ENCODE results near the gene MAN1A2. TPM values are rescaled to one million over a fixed set of nuclear protein-coding genes. Genes with fewer than 3 reads are reported as not detected.

The MAN1A2 gene
- polyA plus RNA-seq, 1 experiment = 40.7 TPM

- H3K27ac ChIP-seq (ENCODE audit: low read depth, low read length) = no peak overlapping the region
- H3K9me3 ChIP-seq (ENCODE audit: control insufficient read depth, insufficient read depth, low read length) = no peaks in the 10 kb centered on the region
- DNase-seq (ENCODE audit: low read depth, low spot score) = no peak
- no peak for TF ChIP-seq CTCF (IDR thresholded peaks at IDR 0.05; ENCODE audit: low read depth, low read length)
- no peaks in the 10 kb centered on the region for H3K27me3 ChIP-seq (ENCODE audit: control insufficient read depth, insufficient read depth, low read length)
- CTCF ChIA-PET = no interaction called here
- no peak overlapping the region for H3K4me3 ChIP-seq (ENCODE audit: low read depth, low read length)
- POLR2A ChIA-PET = no interaction called here
Observed at GRCh38 chr1:117416546-117417125, 49.4 kb downstream of the MAN1A2 start.

GRCh38 chr1:117425050-117425734, 57.9 kb downstream of the MAN1A2 start:
- ChIA-PET CTCF (no interaction called here), POLR2A (no interaction called here)
- no peak for DNase-seq (ENCODE audit: low read depth, low spot score)
- H3K27ac ChIP-seq (ENCODE audit: low read depth, low read length) = no peak overlapping the region
- no peaks in the 10 kb centered on the region; the same call in 1 of the 2 replicates for H3K9me3 ChIP-seq (ENCODE audit: control insufficient read depth, insufficient read depth, low read length)
- H3K4me3 ChIP-seq (ENCODE audit: low read depth, low read length) = no peak overlapping the region
- H3K27me3 ChIP-seq (ENCODE audit: control insufficient read depth, insufficient read depth, low read length) = no peaks in the 10 kb centered on the region
- TF ChIP-seq CTCF (IDR thresholded peaks at IDR 0.05; ENCODE audit: low read depth, low read length) = no peak

GRCh38 chr1:117427297-117427696, 60.0 kb downstream of the MAN1A2 start:
- POLR2A ChIA-PET = no interaction called here
- no peaks in the 10 kb centered on the region for H3K27me3 ChIP-seq (ENCODE audit: control insufficient read depth, insufficient read depth, low read length)
- H3K4me3 ChIP-seq (ENCODE audit: low read depth, low read length) = no peak overlapping the region
- no peak for TF ChIP-seq CTCF (IDR thresholded peaks at IDR 0.05; ENCODE audit: low read depth, low read length)
- CTCF ChIA-PET = no interaction called here
- no peak for DNase-seq (ENCODE audit: low read depth, low spot score)
- no peak overlapping the region for H3K27ac ChIP-seq (ENCODE audit: low read depth, low read length)
- no peaks in the 10 kb centered on the region; the same call in 1 of the 2 replicates for H3K9me3 ChIP-seq (ENCODE audit: control insufficient read depth, insufficient read depth, low read length)

- Histone ChIP-seq H3K27ac (ENCODE audit: low read depth, low read length) (no peak overlapping the region), H3K27me3 (ENCODE audit: control insufficient read depth, insufficient read depth, low read length) (no peaks in the 10 kb centered on the region), H3K9me3 (ENCODE audit: control insufficient read depth, insufficient read depth, low read length) (no peaks in the 10 kb centered on the region), H3K4me3 (ENCODE audit: low read depth, low read length) (no peak overlapping the region)
- ChIA-PET CTCF (no interaction called here), POLR2A (no interaction called here)
- no peak for DNase-seq (ENCODE audit: low read depth, low spot score)
- no peak for TF ChIP-seq CTCF (IDR thresholded peaks at IDR 0.05; ENCODE audit: low read depth, low read length)
Observed at GRCh38 chr1:117433943-117434342, 66.7 kb downstream of the MAN1A2 start.

- ChIA-PET CTCF (interaction anchor here (1.0 to 1.3 kb wide), 2 partner anchors 12 to 322 kb away, joined by 3 to 4 read pairs; no protein-coding TSS in a partner anchor), POLR2A (no interaction called here)
- Histone ChIP-seq H3K27ac (ENCODE audit: low read depth, low read length) (no peak overlapping the region), H3K4me3 (ENCODE audit: low read depth, low read length) (no peak overlapping the region), H3K27me3 (ENCODE audit: control insufficient read depth, insufficient read depth, low read length) (no peaks in the 10 kb centered on the region), H3K9me3 (ENCODE audit: control insufficient read depth, insufficient read depth, low read length) (no peaks in the 10 kb centered on the region)
- peak; percentile 20 for DNase-seq (ENCODE audit: low read depth, low spot score)
- TF ChIP-seq CTCF (IDR thresholded peaks at IDR 0.05; ENCODE audit: low read depth, low read length) = no peak
Observed at GRCh38 chr1:117436513-117436912, 69.3 kb downstream of the MAN1A2 start.

All from AG04450 (cell line).